ENCODE measurements around the gene ZBP1.

Gene ZBP1

GRCh38 chr20:57596358-57596757 is 23.9 kb downstream of the ZBP1 start:
- no peak for DNase-seq

GRCh38 chr20:57595041-57596030 is 24.9 kb downstream of the ZBP1 start:
- no peak for DNase-seq

- DNase-seq = no peak
Measured at GRCh38 chr20:57594092-57594951, 25.9 kb downstream of the ZBP1 start.

GRCh38 chr20:57593134-57593886 is 26.9 kb downstream of the ZBP1 start:
- no peak for DNase-seq

GRCh38 chr20:57592263-57593092 is 27.7 kb downstream of the ZBP1 start:
- no peak for DNase-seq

- no peak for DNase-seq
Measured at GRCh38 chr20:57591289-57592229, 28.7 kb downstream of the ZBP1 start.

- no peak for DNase-seq
Measured at GRCh38 chr20:57590485-57591288, 29.5 kb downstream of the ZBP1 start.

GRCh38 chr20:57589728-57590484 is 30.3 kb downstream of the ZBP1 start:
- no peak for DNase-seq

- DNase-seq = no peak
Measured at GRCh38 chr20:57589123-57589727, 31.0 kb downstream of the ZBP1 start.

GRCh38 chr20:57588596-57588995 is 31.6 kb downstream of the ZBP1 start:
- DNase-seq = no peak

- DNase-seq = no peak
Measured at GRCh38 chr20:57587989-57588377, 32.2 kb downstream of the ZBP1 start.

- DNase-seq = no peak
Measured at GRCh38 chr20:57587278-57587988, 32.8 kb downstream of the ZBP1 start.

GRCh38 chr20:57586943-57587277 is 33.3 kb downstream of the ZBP1 start:
- DNase-seq = no peak

- no peak for DNase-seq
Measured at GRCh38 chr20:57586370-57586793, 33.8 kb downstream of the ZBP1 start.

- no peak for DNase-seq
Measured at GRCh38 chr20:57585466-57586213, 34.6 kb downstream of the ZBP1 start.

- DNase-seq = no peak
Measured at GRCh38 chr20:57584768-57585461, 35.3 kb downstream of the ZBP1 start.
